SK-N-SH (cell line): Measurements from ENCODE around the gene PAM. TPM values are rescaled to one million over a fixed set of nuclear protein-coding genes. Genes with fewer than 3 reads are reported as not detected.

Source experiments
- CTCF ChIA-PET: fragments of 300-600, 350-600 bp; formaldehyde crosslinking; extraction: SDS; loops from one replicate; lab custom pipeline; 2021; lab: Yijun Ruan, JAX
- POLR2A ChIA-PET: fragments of 350-600 bp; sonication (Branson Sonifier 250); formaldehyde crosslinking; extraction: SDS; loops from one replicate; lab custom pipeline; 2020; ENCODE audit warnings: antibody characterized with exemption, inconsistent platforms; lab: Yijun Ruan, JAX
- DNase-seq: peaks from one replicate; pipeline ENCODE4 v3.0.0; 2012
- H2AFZ ChIP-seq: fragments of 200-600 bp; sonication (generic); 2 replicates; pipeline ENCODE4 v1.8.1; 2016; ENCODE audit warnings: antibody characterized with exemption, mild to moderate bottlenecking, low read depth
- H3F3A ChIP-seq: fragments of 200-600 bp; sonication (generic); replicated peaks from 2 replicates; pipeline ENCODE3; 2016; ENCODE audit warnings: antibody characterized with exemption, mild to moderate bottlenecking; ENCODE audit not compliant: insufficient read depth
- H3K27ac ChIP-seq, 2 experiments: fragments of 200-500 bp in 1 of 2; fragments of 200-600 bp in 1 of 2; sonication (Bioruptor generic) in 1 of 2; sonication (generic), shearing (Covaris generic) in 1 of 2; 2 replicates each; pipeline versions ENCODE4 v1.5.1 to v1.6.1; 2014 to 2016; ENCODE audit warnings: low read depth in 2 of 2, inconsistent platforms in 1 of 2, low read length in 1 of 2, mild to moderate bottlenecking in 1 of 2, mixed read lengths in 1 of 2
- H3K27me3 ChIP-seq: fragments of 200-600 bp; sonication (generic), shearing (Covaris generic); 2 replicates; pipeline ENCODE4 v1.6.1; 2016; ENCODE audit warnings: mixed run types; ENCODE audit not compliant: insufficient read depth
- H3K36me3 ChIP-seq, 2 experiments: fragments of 200-500 bp in 1 of 2; fragments of 200-600 bp in 1 of 2; sonication (Bioruptor generic) in 1 of 2; sonication (generic) in 1 of 2; replicated peaks in 1 of 2; 2 replicates each; pipeline versions ENCODE3 to v1.5.1; 2014 to 2016; ENCODE audit warnings: low read length in 1 of 2, mild to moderate bottlenecking in 1 of 2; ENCODE audit not compliant: insufficient read depth in 2 of 2, control insufficient read depth in 1 of 2
- H3K4me1 ChIP-seq, 2 experiments: fragments of 200-500 bp in 1 of 2; fragments of 200-600 bp in 1 of 2; sonication (Bioruptor generic) in 1 of 2; sonication (generic), shearing (Covaris generic) in 1 of 2; 2 replicates each; pipeline versions ENCODE4 v1.5.1 to v1.6.1; 2014 to 2016; ENCODE audit warnings: low read depth in 1 of 2, low read length in 1 of 2, mixed run types in 1 of 2; ENCODE audit not compliant: insufficient read depth in 2 of 2, control insufficient read depth in 1 of 2
- H3K4me2 ChIP-seq: fragments of 200-600 bp; sonication (generic), shearing (Covaris generic); 2 replicates; pipeline ENCODE4 v1.6.1; 2017; ENCODE audit warnings: mixed run types
- H3K4me3 ChIP-seq, 2 experiments: fragments of 200-500 bp in 1 of 2; fragments of 200-600 bp in 1 of 2; sonication (Bioruptor generic) in 1 of 2; sonication (generic), shearing (Covaris generic) in 1 of 2; 2 replicates each; pipeline versions ENCODE4 v1.5.1 to v1.8.1; 2014 to 2016; ENCODE audit warnings: low read depth in 2 of 2, inconsistent platforms in 1 of 2, low read length in 1 of 2, mild to moderate bottlenecking in 1 of 2, mixed read lengths in 1 of 2, moderate library complexity in 1 of 2
- H3K79me2 ChIP-seq: fragments of 200-600 bp; sonication (generic); 2 replicates; pipeline ENCODE4 v1.8.1; 2017; ENCODE audit warnings: mild to moderate bottlenecking; ENCODE audit not compliant: insufficient read depth
- H3K9ac ChIP-seq: fragments of 200-600 bp; sonication (generic); 2 replicates; pipeline ENCODE4 v1.6.1; 2017; ENCODE audit warnings: mixed run types
- H3K9me2 ChIP-seq: fragments of 200-600 bp; sonication (generic); 2 replicates; pipeline ENCODE4 v1.6.1; 2017; ENCODE audit warnings: mixed run types
- H3K9me3 ChIP-seq: fragments of 200-600 bp; sonication (generic); 2 replicates; pipeline ENCODE4 v1.6.1; 2017; ENCODE audit warnings: mixed run types, mild to moderate bottlenecking, moderate library complexity
- H4K20me1 ChIP-seq: fragments of 200-600 bp; sonication (generic); 2 replicates; pipeline ENCODE4 v1.6.1; 2017; ENCODE audit warnings: mild to moderate bottlenecking, mixed run types; ENCODE audit not compliant: insufficient read depth
- EP300 ChIP-seq, 2 experiments: IDR thresholded peaks; 2 replicates each; pipeline versions ENCODE4 v1.4.0 to v1.6.1; 2012; ENCODE audit warnings: borderline replicate concordance in 1 of 2, low read depth in 1 of 2, low read length in 1 of 2
- FOXJ3 ChIP-seq: sonication (generic); formaldehyde crosslinking; IDR thresholded peaks from 2 replicates; pipeline ENCODE4 v1.5.1; 2020; ENCODE audit warnings: mild to moderate bottlenecking, missing genetic modification reagents
- FOXM1 ChIP-seq: IDR thresholded peaks from 2 replicates; pipeline ENCODE4 v1.4.0; 2012; ENCODE audit warnings: low read depth, mild to moderate bottlenecking
- GABPA ChIP-seq: IDR thresholded peaks from 2 replicates; pipeline ENCODE4 v1.4.0; 2012; ENCODE audit warnings: low read depth, mild to moderate bottlenecking
- GATA2 ChIP-seq: sonication (generic); formaldehyde crosslinking; IDR thresholded peaks from 2 replicates; pipeline ENCODE4 v1.5.0; 2020; ENCODE audit warnings: mild to moderate bottlenecking, missing genetic modification reagents
- JUND ChIP-seq: IDR thresholded peaks from 2 replicates; pipeline ENCODE4 v1.4.0; 2012
- RAD21 ChIP-seq: IDR thresholded peaks from 2 replicates; pipeline ENCODE4 v1.6.1; 2012; ENCODE audit warnings: mild to moderate bottlenecking, low read length
- RCOR1 ChIP-seq: fragments of 150-350 bp; IDR thresholded peaks from 2 replicates; pipeline ENCODE4 v1.6.1; 2017; ENCODE audit warnings: antibody characterized with exemption, low read length
- RFX5 ChIP-seq: IDR thresholded peaks from 2 replicates; pipeline ENCODE4 v1.6.1; 2012; ENCODE audit warnings: mild to moderate bottlenecking, improper control_type of control experiment, low read length
- SIN3A ChIP-seq: IDR thresholded peaks from 2 replicates; pipeline ENCODE4 v1.6.1; 2012; ENCODE audit warnings: low read depth, mild to moderate bottlenecking, low read length, moderate library complexity, borderline replicate concordance
- TAF1 ChIP-seq: IDR thresholded peaks from 2 replicates; pipeline ENCODE4 v1.6.1; 2012; ENCODE audit warnings: low read depth, mild to moderate bottlenecking, low read length, moderate library complexity, borderline replicate concordance
- WGBS: methylation state at CpG from one replicate; pipeline ENCODE4 v1.1.6; 2017; ENCODE audit warnings: low lambda C conversion rate; 5-methylcytosine and 5-hydroxymethylcytosine counted together
- polyA plus RNA-seq, 3 experiments: library from polyadenylated mRNA; depleted of rRNA; stranded (reverse); fragments of >200 nt; gene quantifications; 2 replicates each; pipeline ENCODE4 v1.2.3, GENCODE V29; 2012
- TF ChIP-seq, protein P1 (sequence below): IDR thresholded peaks from 2 replicates; pipeline ENCODE4 v1.6.1; 2012; ENCODE audit warnings: mild to moderate bottlenecking, low read depth, low read length, moderate library complexity
- TF ChIP-seq, protein P2 (sequence below): fragments of 150-350 bp; IDR thresholded peaks from 2 replicates; pipeline ENCODE4 v1.6.1; 2016; ENCODE audit warnings: mild to moderate bottlenecking, low read depth, low read length
- TF ChIP-seq, protein P3 (sequence below): IDR thresholded peaks from 2 replicates; pipeline ENCODE4; 2012
- TF ChIP-seq, protein P4 (sequence below): fragments of 150-350 bp; IDR thresholded peaks from 2 replicates; pipeline ENCODE4 v1.6.1; 2017; ENCODE audit warnings: antibody characterized with exemption, low read length, low read depth, borderline replicate concordance

Gene PAM
- polyA plus RNA-seq, 1 of the 3 experiments (the other 2 are of a cell fraction): 507 TPM

DNA sequence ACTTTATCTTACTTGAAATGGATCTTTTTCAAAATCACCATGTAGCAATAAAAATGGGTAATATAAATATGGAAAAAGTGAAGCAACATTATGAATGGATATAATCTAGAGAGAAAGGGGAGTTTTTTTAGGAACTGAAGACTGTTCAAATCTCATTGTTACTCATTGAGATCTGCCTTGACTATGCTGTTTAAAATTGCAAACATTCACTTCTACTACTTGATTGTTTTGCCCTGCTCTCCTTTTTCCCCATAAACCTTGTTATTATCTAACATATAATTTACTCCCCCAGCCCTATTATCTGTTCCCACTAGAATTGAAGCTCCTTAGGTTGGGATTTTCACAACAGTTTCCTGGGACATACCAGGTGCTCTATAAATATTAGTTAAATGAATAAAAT is 22.0 kb downstream of the PAM start:
- Histone ChIP-seq H4K20me1 (no peaks in the 10 kb centered on the region), H3K9me3 (peaks cover 10% of the 10 kb centered on the region; the same call in 1 of the 2 replicates), H3K4me3 (no peak overlapping the region), H3K9ac (no peak overlapping the region), H3K4me1 (peaks cover 5 to 27% of the 10 kb centered on the region in 2 experiments), H3K27ac (no peak overlapping the region), H3K4me2 (no peak overlapping the region)
- TF ChIP-seq GABPA (no peak), EP300 (IDR thresholded peaks at IDR 0.05; ENCODE audit: borderline replicate concordance in 1 of 2, low read depth in 1 of 2, low read length in 1 of 2) (no peak), TAF1 (no peak), RAD21 (no peak)
- TF ChIP-seq, protein P1, sequence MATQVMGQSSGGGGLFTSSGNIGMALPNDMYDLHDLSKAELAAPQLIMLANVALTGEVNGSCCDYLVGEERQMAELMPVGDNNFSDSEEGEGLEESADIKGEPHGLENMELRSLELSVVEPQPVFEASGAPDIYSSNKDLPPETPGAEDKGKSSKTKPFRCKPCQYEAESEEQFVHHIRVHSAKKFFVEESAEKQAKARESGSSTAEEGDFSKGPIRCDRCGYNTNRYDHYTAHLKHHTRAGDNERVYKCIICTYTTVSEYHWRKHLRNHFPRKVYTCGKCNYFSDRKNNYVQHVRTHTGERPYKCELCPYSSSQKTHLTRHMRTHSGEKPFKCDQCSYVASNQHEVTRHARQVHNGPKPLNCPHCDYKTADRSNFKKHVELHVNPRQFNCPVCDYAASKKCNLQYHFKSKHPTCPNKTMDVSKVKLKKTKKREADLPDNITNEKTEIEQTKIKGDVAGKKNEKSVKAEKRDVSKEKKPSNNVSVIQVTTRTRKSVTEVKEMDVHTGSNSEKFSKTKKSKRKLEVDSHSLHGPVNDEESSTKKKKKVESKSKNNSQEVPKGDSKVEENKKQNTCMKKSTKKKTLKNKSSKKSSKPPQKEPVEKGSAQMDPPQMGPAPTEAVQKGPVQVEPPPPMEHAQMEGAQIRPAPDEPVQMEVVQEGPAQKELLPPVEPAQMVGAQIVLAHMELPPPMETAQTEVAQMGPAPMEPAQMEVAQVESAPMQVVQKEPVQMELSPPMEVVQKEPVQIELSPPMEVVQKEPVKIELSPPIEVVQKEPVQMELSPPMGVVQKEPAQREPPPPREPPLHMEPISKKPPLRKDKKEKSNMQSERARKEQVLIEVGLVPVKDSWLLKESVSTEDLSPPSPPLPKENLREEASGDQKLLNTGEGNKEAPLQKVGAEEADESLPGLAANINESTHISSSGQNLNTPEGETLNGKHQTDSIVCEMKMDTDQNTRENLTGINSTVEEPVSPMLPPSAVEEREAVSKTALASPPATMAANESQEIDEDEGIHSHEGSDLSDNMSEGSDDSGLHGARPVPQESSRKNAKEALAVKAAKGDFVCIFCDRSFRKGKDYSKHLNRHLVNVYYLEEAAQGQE: no peak
- TF ChIP-seq, all 33 proteins: peak for 0
- no peak overlapping the region for H2AFZ ChIP-seq
- H3K9me2 ChIP-seq: no peaks in the 10 kb centered on the region
- H3K27me3 ChIP-seq: no peaks in the 10 kb centered on the region
- H3K36me3 ChIP-seq: peaks cover 0 to 14% of the 10 kb centered on the region in 2 experiments
- peaks cover 16% of the 10 kb centered on the region for H3F3A ChIP-seq
- CTCF ChIA-PET: interaction anchor here (1.0 kb wide), 1 partner anchor 88 kb away, joined by 4 read pairs; no protein-coding TSS in a partner anchor
- no peak for DNase-seq
- POLR2A ChIA-PET: no interaction called here
- peaks cover 82% of the 10 kb centered on the region for H3K79me2 ChIP-seq

DNA sequence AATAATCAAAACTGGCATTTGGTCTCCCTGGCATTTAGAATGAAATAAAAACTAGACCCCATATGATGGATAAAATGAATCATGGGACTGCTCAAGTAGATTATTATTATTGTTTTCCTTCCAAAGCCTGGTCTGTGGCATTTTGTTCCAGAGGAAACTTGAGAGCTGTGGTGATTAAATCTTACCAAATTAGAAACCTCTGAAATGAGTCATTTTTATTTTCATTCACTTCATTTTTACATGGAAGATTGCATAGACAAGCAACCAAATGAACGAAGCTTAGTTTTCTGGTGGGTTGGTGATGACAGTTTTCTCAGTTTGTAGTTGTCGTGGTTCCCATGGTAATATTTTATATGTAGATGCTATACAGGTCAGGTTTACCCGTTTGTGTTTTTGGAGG is 23.4 kb downstream of the PAM start:
- Histone ChIP-seq H3K4me1 (peaks cover 5 to 28% of the 10 kb centered on the region in 2 experiments), H4K20me1 (no peaks in the 10 kb centered on the region), H3K4me3 (no peak overlapping the region), H3K27me3 (no peaks in the 10 kb centered on the region), H3K36me3 (peaks cover 0 to 14% of the 10 kb centered on the region in 2 experiments), H3K4me2 (peak overlapping the region; percentile 58; the same call in 1 of the 2 replicates), H3K9me3 (peaks cover 10% of the 10 kb centered on the region; the same call in 1 of the 2 replicates), H3K9ac (no peak overlapping the region; the same call in 1 of the 2 replicates), H3K79me2 (peaks cover 86% of the 10 kb centered on the region), H2AFZ (no peak overlapping the region), H3K27ac (peak overlapping the region; percentile 16 to 88; a peak in 3 of 4 replicates), H3K9me2 (no peaks in the 10 kb centered on the region), H3F3A (peaks cover 16% of the 10 kb centered on the region)
- WGBS: 44% methylated on average over 3 of the region's 3 CpGs
- ChIA-PET CTCF (no interaction called here), POLR2A (no interaction called here)
- DNase-seq: no peak
- TF ChIP-seq GATA2 (CRISPR knock-in tag): no peak
- TF ChIP-seq, protein P2, sequence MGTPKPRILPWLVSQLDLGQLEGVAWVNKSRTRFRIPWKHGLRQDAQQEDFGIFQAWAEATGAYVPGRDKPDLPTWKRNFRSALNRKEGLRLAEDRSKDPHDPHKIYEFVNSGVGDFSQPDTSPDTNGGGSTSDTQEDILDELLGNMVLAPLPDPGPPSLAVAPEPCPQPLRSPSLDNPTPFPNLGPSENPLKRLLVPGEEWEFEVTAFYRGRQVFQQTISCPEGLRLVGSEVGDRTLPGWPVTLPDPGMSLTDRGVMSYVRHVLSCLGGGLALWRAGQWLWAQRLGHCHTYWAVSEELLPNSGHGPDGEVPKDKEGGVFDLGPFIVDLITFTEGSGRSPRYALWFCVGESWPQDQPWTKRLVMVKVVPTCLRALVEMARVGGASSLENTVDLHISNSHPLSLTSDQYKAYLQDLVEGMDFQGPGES: no peak
- TF ChIP-seq RCOR1: no peak
- no peak for TF ChIP-seq FOXJ3
- TF ChIP-seq, protein P3, sequence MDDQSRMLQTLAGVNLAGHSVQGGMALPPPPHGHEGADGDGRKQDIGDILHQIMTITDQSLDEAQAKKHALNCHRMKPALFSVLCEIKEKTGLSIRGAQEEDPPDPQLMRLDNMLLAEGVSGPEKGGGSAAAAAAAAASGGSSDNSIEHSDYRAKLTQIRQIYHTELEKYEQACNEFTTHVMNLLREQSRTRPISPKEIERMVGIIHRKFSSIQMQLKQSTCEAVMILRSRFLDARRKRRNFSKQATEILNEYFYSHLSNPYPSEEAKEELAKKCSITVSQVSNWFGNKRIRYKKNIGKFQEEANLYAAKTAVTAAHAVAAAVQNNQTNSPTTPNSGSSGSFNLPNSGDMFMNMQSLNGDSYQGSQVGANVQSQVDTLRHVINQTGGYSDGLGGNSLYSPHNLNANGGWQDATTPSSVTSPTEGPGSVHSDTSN: peak; percentile 79
- TF ChIP-seq TAF1: no peak
- TF ChIP-seq RAD21: no peak
- TF ChIP-seq, protein P1: no peak
- no peak for TF ChIP-seq SIN3A
- TF ChIP-seq, protein P4, sequence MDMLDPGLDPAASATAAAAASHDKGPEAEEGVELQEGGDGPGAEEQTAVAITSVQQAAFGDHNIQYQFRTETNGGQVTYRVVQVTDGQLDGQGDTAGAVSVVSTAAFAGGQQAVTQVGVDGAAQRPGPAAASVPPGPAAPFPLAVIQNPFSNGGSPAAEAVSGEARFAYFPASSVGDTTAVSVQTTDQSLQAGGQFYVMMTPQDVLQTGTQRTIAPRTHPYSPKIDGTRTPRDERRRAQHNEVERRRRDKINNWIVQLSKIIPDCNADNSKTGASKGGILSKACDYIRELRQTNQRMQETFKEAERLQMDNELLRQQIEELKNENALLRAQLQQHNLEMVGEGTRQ: no peak
- peak; percentile 83 for TF ChIP-seq JUND
- peak; percentile 48 to 73; a peak in 2 of 4 replicates for TF ChIP-seq EP300 (IDR thresholded peaks at IDR 0.05; ENCODE audit: borderline replicate concordance in 1 of 2, low read depth in 1 of 2, low read length in 1 of 2)
- 0 out of 2 replicates have a peak, but pooled peaks have one; percentile 68 for TF ChIP-seq FOXM1
- TF ChIP-seq RFX5: no peak
- no peak for TF ChIP-seq GABPA
